Keratinocyte (primary cell): ENCODE data around the gene SMAD9. TPM values are rescaled to one million over a fixed set of nuclear protein-coding genes. Genes with fewer than 3 reads are reported as not detected.

Experiments
- DNase-seq: peaks from one replicate; pipeline ENCODE4 v3.0.0-alpha.2; 2011; ENCODE audit warnings: low read depth, missing footprints, low spot score
- FAIRE-seq: peaks from 2 replicates; lab custom pipeline; 2011; peaks lifted over from hg19 to GRCh38; lab: Jason Lieb, UNC
- H2AFZ ChIP-seq: 2 replicates; pipeline ENCODE4 v1.6.0; 2012; ENCODE audit warnings: low read length, control low read depth, inconsistent platforms; ENCODE audit not compliant: control insufficient read depth
- H3K27ac ChIP-seq: 2 replicates; pipeline ENCODE4 v1.5.1; 2011; ENCODE audit warnings: low read length; ENCODE audit not compliant: control insufficient read depth, insufficient read depth
- H3K27me3 ChIP-seq: 3 replicates; pipeline ENCODE4 v1.6.0; 2011; ENCODE audit warnings: low read length; ENCODE audit not compliant: control insufficient read depth, insufficient read depth; ENCODE audit errors: extremely low read depth
- H3K36me3 ChIP-seq, 2 experiments: 2 replicates in 1 of 2; 3 replicates in 1 of 2; pipeline ENCODE4 v1.5.1; 2011; ENCODE audit warnings: low read length in 2 of 2, mild to moderate bottlenecking in 1 of 2; ENCODE audit not compliant: control insufficient read depth in 2 of 2, insufficient read depth in 2 of 2; ENCODE audit errors: extremely low read depth in 1 of 2
- H3K4me1 ChIP-seq: 3 replicates; pipeline ENCODE4 v1.5.1; 2011; ENCODE audit warnings: low read length; ENCODE audit not compliant: control insufficient read depth, insufficient read depth; ENCODE audit errors: extremely low read depth
- H3K4me2 ChIP-seq: 3 replicates; pipeline ENCODE4 v1.6.0; 2011; ENCODE audit warnings: low read depth, low read length; ENCODE audit not compliant: control insufficient read depth, insufficient read depth; ENCODE audit errors: extremely low read depth
- H3K4me3 ChIP-seq, 3 experiments: fragments of 200-600 bp in 1 of 3; sonication (generic) in 1 of 3; 2 replicates in 2 of 3; 3 replicates in 1 of 3; pipeline ENCODE4 v1.5.1; 2011 to 2016; ENCODE audit warnings: low read length in 3 of 3, mild to moderate bottlenecking in 3 of 3, control low read depth in 2 of 3, inconsistent platforms in 1 of 3, low read depth in 1 of 3, mixed read lengths in 1 of 3, mixed run types in 1 of 3, moderate library complexity in 1 of 3; ENCODE audit not compliant: control insufficient read depth in 2 of 3, insufficient read depth in 2 of 3; ENCODE audit errors: extremely low read depth in 1 of 3
- H3K79me2 ChIP-seq: 2 replicates; pipeline ENCODE4 v1.6.0; 2012; ENCODE audit warnings: low read length; ENCODE audit not compliant: control insufficient read depth, insufficient read depth
- H3K9ac ChIP-seq: 3 replicates; pipeline ENCODE4 v1.6.0; 2011; ENCODE audit warnings: low read length; ENCODE audit not compliant: control insufficient read depth, insufficient read depth; ENCODE audit errors: extremely low read depth
- H3K9me1 ChIP-seq: 3 replicates; pipeline ENCODE4 v1.6.0; 2011; ENCODE audit warnings: low read length; ENCODE audit not compliant: control insufficient read depth, insufficient read depth; ENCODE audit errors: extremely low read depth
- H3K9me3 ChIP-seq: 2 replicates; pipeline ENCODE4 v1.5.1; 2012; ENCODE audit warnings: low read depth, low read length; ENCODE audit not compliant: control insufficient read depth
- H4K20me1 ChIP-seq: 3 replicates; pipeline ENCODE4 v1.6.0; 2011; ENCODE audit warnings: low read length; ENCODE audit not compliant: control insufficient read depth, insufficient read depth; ENCODE audit errors: extremely low read depth
- CTCF ChIP-seq, 3 experiments: IDR thresholded peaks in 1 of 3; conservative IDR thresholded peaks in 1 of 3; optimal IDR thresholded peaks in 1 of 3; 2 replicates in 2 of 3; 3 replicates in 1 of 3; pipeline versions ENCODE3 to v1.5.1; 2011; ENCODE audit warnings: low read length in 3 of 3, mild to moderate bottlenecking in 3 of 3, moderate library complexity in 2 of 3, control low read depth in 1 of 3, inconsistent platforms in 1 of 3; ENCODE audit not compliant: insufficient read depth in 2 of 3; ENCODE audit errors: extremely low read depth in 1 of 3
- EZH2 ChIP-seq: IDR thresholded peaks from one replicate; pipeline ENCODE4 v1.6.1; 2012; ENCODE audit warnings: inconsistent platforms, mild to moderate bottlenecking, low read length, moderate library complexity
- dilution Hi-C: fragments of 300-500 bp; cut with MboI; formaldehyde crosslinking; loops from one replicate; pipeline ENCODE4 v1.7.0; 2020; ENCODE audit warnings: low sequenced_read_pairs; ENCODE audit not compliant: extremely low pct_ligation_motif_present
- polyA plus RNA-seq, 5 experiments: library from polyadenylated mRNA; depleted of rRNA in 3 of 5; stranded (reverse) in 3 of 5; stranded (forward) in 1 of 5; unstranded in 1 of 5; fragments of >200 nt; gene quantifications; 1 replicate in 1 of 5; 2 replicates in 3 of 5; 3 replicates in 1 of 5; pipeline versions ENCODE4 v1.2.1 to v1.2.3, GENCODE V29; 2011 to 2012; ENCODE audit warnings: missing spikeins in 2 of 5, low read depth in 1 of 5, low replicate concordance in 1 of 5

SMAD9 gene
- polyA plus RNA-seq, 1 donor (not counting 4 experiments of a cell fraction or from before 2014, with no cell fraction given) = 0.10 TPM

- no peaks in the 10 kb centered on the region for H3K36me3 ChIP-seq
- no peak for FAIRE-seq
Measured at GRCh38 chr13:36917311-36917710, 2.7 kb downstream of the SMAD9 start.

GRCh38 chr13:36915896-36916640 lies 4.0 kb downstream of the SMAD9 start:
- H3K9ac ChIP-seq = no peak overlapping the region
- no peak overlapping the region for H2AFZ ChIP-seq
- H3K79me2 ChIP-seq = no peaks in the 10 kb centered on the region
- H4K20me1 ChIP-seq = no peaks in the 10 kb centered on the region
- FAIRE-seq (no peak), DNase-seq (no peak)
- H3K4me2 ChIP-seq = no peak overlapping the region
- no peaks in the 10 kb centered on the region for H3K9me3 ChIP-seq
- peaks cover 5% of the 10 kb centered on the region for H3K4me1 ChIP-seq
- H3K4me3 ChIP-seq = no peak overlapping the region
- TF ChIP-seq CTCF (optimal IDR thresholded peaks at IDR 0.05 in 1 of 3, IDR thresholded peaks at IDR 0.05 in 1 of 3, conservative IDR thresholded peaks at IDR 0.05 in 1 of 3; ENCODE audit: extremely low read depth in 1 of 3, insufficient read depth in 2 of 3, low read length in 3 of 3) (no peak), EZH2 (no peak)
- H3K27me3 ChIP-seq = peaks cover 11% of the 10 kb centered on the region
- no peak overlapping the region for H3K27ac ChIP-seq
- H3K36me3 ChIP-seq = no peaks in the 10 kb centered on the region
- H3K9me1 ChIP-seq = no peaks in the 10 kb centered on the region
- dilution Hi-C loops = no loop called here

More at GRCh38 chr13:36917311-36917710, 2.7 kb downstream of the SMAD9 start:
- Histone ChIP-seq H3K9ac (no peak overlapping the region), H3K4me1 (peaks cover 5% of the 10 kb centered on the region), H3K9me1 (no peaks in the 10 kb centered on the region), H3K9me3 (no peaks in the 10 kb centered on the region), H3K79me2 (no peaks in the 10 kb centered on the region), H2AFZ (no peak overlapping the region), H3K4me3 (no peak overlapping the region), H3K27ac (no peak overlapping the region), H3K4me2 (no peak overlapping the region), H3K27me3 (peaks cover 11% of the 10 kb centered on the region), H4K20me1 (no peaks in the 10 kb centered on the region)
- TF ChIP-seq CTCF (optimal IDR thresholded peaks at IDR 0.05 in 1 of 3, IDR thresholded peaks at IDR 0.05 in 1 of 3, conservative IDR thresholded peaks at IDR 0.05 in 1 of 3; ENCODE audit: extremely low read depth in 1 of 3, insufficient read depth in 2 of 3, low read length in 3 of 3) (no peak), EZH2 (no peak)
- no peak for DNase-seq
- dilution Hi-C loops = no loop called here
